Kidney glomerular epithelial cell (primary cell): Measurements from ENCODE around the gene MTX1.
"Not testable (repeated sequence)": the region's sequence is repeated elsewhere in the genome, so short reads cannot be mapped to it uniquely, and the experiment has no call there.

Experiments
- DNase-seq: peaks from one replicate; lab custom pipeline; 2025; lab: John Stamatoyannopoulos, UW

The MTX1 gene

GRCh38 chr1:155235375-155235774 lies 26.9 kb downstream of the MTX1 start:
- DNase-seq = not testable (repeated sequence)

- DNase-seq = no peak
Observed at GRCh38 chr1:155236451-155236850, 28.0 kb downstream of the MTX1 start.

GRCh38 chr1:155241069-155241679 lies 32.7 kb downstream of the MTX1 start:
- DNase-seq = peak; percentile 77

GRCh38 chr1:155241841-155242264 lies 33.4 kb downstream of the MTX1 start:
- no peak for DNase-seq

- DNase-seq = no peak
Observed at GRCh38 chr1:155242805-155243358, 34.4 kb downstream of the MTX1 start.

- DNase-seq = peak; percentile 97
Observed at GRCh38 chr1:155244368-155245162, 36.1 kb downstream of the MTX1 start.

GRCh38 chr1:155245163-155245524 lies 36.6 kb downstream of the MTX1 start:
- no peak for DNase-seq

GRCh38 chr1:155246796-155247195 lies 38.3 kb downstream of the MTX1 start:
- not testable (repeated sequence) for DNase-seq

- no peak for DNase-seq
Observed at GRCh38 chr1:155247667-155248553, 39.4 kb downstream of the MTX1 start.

- no peak for DNase-seq
Observed at GRCh38 chr1:155250246-155250632, 41.7 kb downstream of the MTX1 start.

- peak; percentile 64 for DNase-seq
Observed at GRCh38 chr1:155250633-155251449, 42.3 kb downstream of the MTX1 start.

GRCh38 chr1:155251566-155251965 lies 43.1 kb downstream of the MTX1 start:
- DNase-seq = no peak

GRCh38 chr1:155253208-155253607 lies 44.7 kb downstream of the MTX1 start:
- no peak for DNase-seq

- no peak for DNase-seq
Observed at GRCh38 chr1:155253797-155254196, 45.3 kb downstream of the MTX1 start.

- DNase-seq = no peak
Observed at GRCh38 chr1:155254228-155254713, 45.8 kb downstream of the MTX1 start.

- DNase-seq = no peak
Observed at GRCh38 chr1:155254714-155255242, 46.3 kb downstream of the MTX1 start.

GRCh38 chr1:155255243-155256007 lies 46.9 kb downstream of the MTX1 start, which contains the start of gene ENTREP3:
Gene ENTREP3 (minus strand): TSS chr1:155255483. CDS start chr1:155254877, 606 bp downstream.
- DNase-seq = peak; percentile 26

- DNase-seq = no peak
Observed at GRCh38 chr1:155256058-155256852, 47.8 kb downstream of the MTX1 start.

- DNase-seq = no peak
Observed at GRCh38 chr1:155260276-155260675, 51.8 kb downstream of the MTX1 start.
